H9 (cell line): ENCODE data around the gene EPSTI1. TPM values are rescaled to one million over a fixed set of nuclear protein-coding genes. Genes with fewer than 3 reads are reported as not detected.

Source experiments
- DNase-seq: peaks from one replicate; pipeline ENCODE4 v3.0.0-alpha.2; 2017
- H2AFZ ChIP-seq: one replicate; pipeline ENCODE4 v1.6.1; 2013; ENCODE audit warnings: mild to moderate bottlenecking, low read length, control low read depth, moderate library complexity
- H2AK5ac ChIP-seq: 2 replicates; pipeline ENCODE4 v1.6.1; 2013; ENCODE audit warnings: low read length, control low read depth, mixed read lengths; ENCODE audit not compliant: insufficient read length
- H2BK120ac ChIP-seq: one replicate; pipeline ENCODE4 v1.6.1; 2013; ENCODE audit warnings: low read depth, mild to moderate bottlenecking, low read length, control low read depth, inconsistent platforms; ENCODE audit not compliant: poor library complexity, severe bottlenecking
- H2BK12ac ChIP-seq: 2 replicates; pipeline ENCODE4 v1.6.1; 2013; ENCODE audit warnings: low read length, control low read depth, mixed read lengths, low read depth; ENCODE audit not compliant: insufficient read length
- H2BK15ac ChIP-seq: 2 replicates; pipeline ENCODE4 v1.6.1; 2013; ENCODE audit warnings: low read depth, low read length, control low read depth
- H2BK20ac ChIP-seq: one replicate; pipeline ENCODE4 v1.6.1; 2013; ENCODE audit warnings: low read depth, mild to moderate bottlenecking, low read length, control low read depth, inconsistent platforms; ENCODE audit not compliant: poor library complexity, severe bottlenecking
- H2BK5ac ChIP-seq: 2 replicates; pipeline ENCODE4 v1.6.1; 2013; ENCODE audit warnings: low read length, control low read depth, mixed read lengths; ENCODE audit not compliant: insufficient read length
- H3K14ac ChIP-seq: 2 replicates; pipeline ENCODE4 v1.6.1; 2013; ENCODE audit warnings: low read length, control low read depth; ENCODE audit not compliant: insufficient read depth
- H3K18ac ChIP-seq: 2 replicates; pipeline ENCODE4 v1.6.1; 2013; ENCODE audit warnings: low read depth, mild to moderate bottlenecking, mixed read lengths, low read length, control low read depth; ENCODE audit not compliant: insufficient read length
- H3K23ac ChIP-seq: 2 replicates; pipeline ENCODE4 v1.6.1; 2013; ENCODE audit warnings: low read length, control low read depth, mixed read lengths, low read depth; ENCODE audit not compliant: insufficient read length
- H3K23me2 ChIP-seq: 2 replicates; pipeline ENCODE4 v1.6.1; 2013; ENCODE audit warnings: low read depth, mild to moderate bottlenecking, mixed read lengths, low read length, control low read depth; ENCODE audit not compliant: insufficient read length, poor library complexity, severe bottlenecking
- H3K27ac ChIP-seq: 2 replicates; pipeline ENCODE4 v1.5.1; 2013; ENCODE audit warnings: low read length, control low read depth, mixed read lengths, low read depth; ENCODE audit not compliant: insufficient read length
- H3K27me3 ChIP-seq: 2 replicates; pipeline ENCODE4 v1.6.1; 2013; ENCODE audit warnings: low read length, control low read depth, inconsistent platforms; ENCODE audit not compliant: insufficient read depth
- H3K4ac ChIP-seq: 2 replicates; pipeline ENCODE4 v1.6.1; 2013; ENCODE audit warnings: low read depth, mild to moderate bottlenecking, control low read depth, inconsistent platforms, low read length, moderate library complexity
- H3K4me1 ChIP-seq: 2 replicates; pipeline ENCODE4 v1.6.1; 2013; ENCODE audit warnings: low read length, control low read depth, inconsistent platforms; ENCODE audit not compliant: insufficient read depth
- H3K4me2 ChIP-seq: 2 replicates; pipeline ENCODE4 v1.6.1; 2013; ENCODE audit warnings: low read length, control low read depth, mixed read lengths; ENCODE audit not compliant: insufficient read length, insufficient read depth
- H3K56ac ChIP-seq: 2 replicates; pipeline ENCODE4 v1.6.1; 2013; ENCODE audit warnings: low read depth, mild to moderate bottlenecking, mixed read lengths, low read length, control low read depth; ENCODE audit not compliant: insufficient read length
- H3K79me1 ChIP-seq: 2 replicates; pipeline ENCODE4 v1.6.1; 2013; ENCODE audit warnings: low read depth, mild to moderate bottlenecking, moderate library complexity, low read length, control low read depth, inconsistent platforms; ENCODE audit not compliant: insufficient read depth, poor library complexity, severe bottlenecking
- H3K79me2 ChIP-seq: 2 replicates; pipeline ENCODE4 v1.6.1; 2013; ENCODE audit warnings: low read length, control low read depth, inconsistent platforms; ENCODE audit not compliant: insufficient read depth
- H3K9ac ChIP-seq: 2 replicates; pipeline ENCODE4 v1.6.1; 2013; ENCODE audit warnings: low read length, control low read depth, mixed read lengths; ENCODE audit not compliant: insufficient read length; ENCODE audit errors: extremely low read depth
- H3K9me3 ChIP-seq: one replicate; pipeline ENCODE4 v1.6.1; 2013; ENCODE audit warnings: low read depth, low read length, inconsistent platforms; ENCODE audit not compliant: control insufficient read depth
- H3T11ph ChIP-seq: one replicate; pipeline ENCODE4 v1.6.1; 2013; ENCODE audit warnings: mild to moderate bottlenecking, low read length, control low read depth, inconsistent platforms
- H4K20me1 ChIP-seq: one replicate; pipeline ENCODE4 v1.6.1; 2013; ENCODE audit not compliant: control insufficient read depth, insufficient read length, insufficient read depth
- H4K5ac ChIP-seq: 2 replicates; pipeline ENCODE4 v1.6.1; 2013; ENCODE audit warnings: low read depth, mild to moderate bottlenecking, mixed read lengths, low read length, control low read depth; ENCODE audit not compliant: insufficient read length
- H4K8ac ChIP-seq: replicated peaks from 2 replicates; pipeline ENCODE4 v1.6.1; 2013; ENCODE audit warnings: low read length, control low read depth, mixed read lengths, low read depth; ENCODE audit not compliant: insufficient read length
- H4K91ac ChIP-seq: 2 replicates; pipeline ENCODE4 v1.6.1; 2013; ENCODE audit warnings: low read depth, mild to moderate bottlenecking, moderate library complexity, mixed read lengths, low read length, control low read depth; ENCODE audit not compliant: insufficient read length
- H3K27ac Mint-ChIP-seq, 3 experiments: 2 replicates in 2 of 3; 3 replicates in 1 of 3; pipeline ENCODE4 v1.8.0; 2020 to 2021; ENCODE audit warnings: mixed read lengths in 3 of 3, mild to moderate bottlenecking in 1 of 3, moderate library complexity in 1 of 3
- H3K27me3 Mint-ChIP-seq: 2 replicates; pipeline ENCODE4 v1.8.0; 2021; ENCODE audit warnings: low read depth, mild to moderate bottlenecking, moderate library complexity, mixed read lengths
- H3K36me3 Mint-ChIP-seq, 3 experiments: 2 replicates in 2 of 3; 3 replicates in 1 of 3; pipeline ENCODE4 v1.8.0; 2020 to 2021; ENCODE audit warnings: low read depth in 3 of 3, mixed read lengths in 3 of 3; ENCODE audit not compliant: insufficient read depth in 1 of 3
- H3K4me1 Mint-ChIP-seq, 2 experiments: 2 replicates each; pipeline ENCODE4 v1.8.0; 2020; ENCODE audit warnings: mixed read lengths in 2 of 2
- H3K4me3 Mint-ChIP-seq, 2 experiments: 2 replicates in 1 of 2; 3 replicates in 1 of 2; pipeline ENCODE4 v1.8.0; 2020 to 2021; ENCODE audit warnings: mild to moderate bottlenecking in 2 of 2, mixed read lengths in 2 of 2, moderate library complexity in 1 of 2
- H3K9me3 Mint-ChIP-seq, 2 experiments: 2 replicates in 1 of 2; 3 replicates in 1 of 2; pipeline ENCODE4 v1.8.0; 2020; ENCODE audit warnings: mild to moderate bottlenecking in 2 of 2, mixed read lengths in 2 of 2, moderate library complexity in 1 of 2
- WGBS: extraction: QIAGEN DNeasy Blood & Tissue Kit; methylation state at CpG from one replicate; pipeline ENCODE4 v1.1.7; 2013; ENCODE audit warnings: missing lambda C conversion rate, low lambda C conversion rate, mixed read lengths; ENCODE audit not compliant: insufficient read length; ENCODE audit errors: extremely low coverage; 5-methylcytosine and 5-hydroxymethylcytosine counted together
- total RNA-seq: library from RNA; stranded (reverse); gene quantifications from 2 replicates; pipeline ENCODE4 v1.2.1, GENCODE V29; 2021
- TF ChIP-seq, protein P1 (sequence below): fragments of 200-600 bp; sonication (generic); conservative IDR thresholded peaks from 3 replicates; pipeline ENCODE4 v1.8.0; 2021; ENCODE audit warnings: antibody characterized with exemption, mild to moderate bottlenecking

The EPSTI1 gene
- total RNA-seq, 1 experiment from 2014 or later: 0.70 TPM

DNA sequence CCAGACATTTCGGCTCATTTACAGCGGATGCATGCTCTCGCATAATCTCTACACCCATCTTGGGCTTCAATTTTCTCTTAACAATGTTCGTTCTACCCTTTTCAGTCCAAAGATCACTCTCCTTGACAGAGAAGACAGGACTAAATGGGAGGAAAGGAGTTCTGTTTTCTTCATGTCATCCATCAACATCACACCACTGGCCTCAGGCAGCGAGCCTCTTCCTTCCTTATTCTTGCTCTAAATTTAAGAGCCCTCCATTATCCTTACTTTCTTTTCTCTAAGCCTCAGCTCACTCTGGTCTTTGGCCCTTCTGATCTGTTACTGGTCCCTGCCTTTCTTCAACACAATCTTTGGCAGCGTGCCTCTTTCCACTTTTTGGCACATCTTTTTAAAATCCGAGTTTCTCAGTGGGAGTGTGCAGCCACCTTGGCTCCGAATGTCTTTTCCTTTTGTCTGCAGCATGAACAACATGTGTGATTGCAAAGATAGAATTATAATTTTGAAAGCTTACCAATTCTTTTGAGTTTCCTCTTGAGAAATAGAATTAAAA is 111.9 kb downstream of the EPSTI1 start:
- Histone ChIP-seq H2BK20ac (no peak overlapping the region), H3K56ac (no peak overlapping the region), H3K4me2 (no peak overlapping the region), H3K79me2 (no peaks in the 10 kb centered on the region), H2BK5ac (no peak overlapping the region), H3K27ac (no peak overlapping the region), H2AK5ac (no peak overlapping the region), H2BK120ac (no peak overlapping the region), H3K4ac (no peak overlapping the region), H4K91ac (no peak overlapping the region), H3K9me3 (no peaks in the 10 kb centered on the region), H2BK12ac (no peak overlapping the region), H3K14ac (no peak overlapping the region), H4K8ac (no peak overlapping the region), H2AFZ (no peak overlapping the region), H3K23ac (no peak overlapping the region), H3K4me1 (peaks cover 18% of the 10 kb centered on the region), H4K20me1 (no peaks in the 10 kb centered on the region), H3K27me3 (no peaks in the 10 kb centered on the region), H3K18ac (no peak overlapping the region), H4K5ac (no peak overlapping the region), H3K9ac (no peak overlapping the region), H3K23me2 (peaks cover 3% of the 10 kb centered on the region), H3T11ph (no peak overlapping the region), H3K79me1 (no peaks in the 10 kb centered on the region), H2BK15ac (no peak overlapping the region)
- TF ChIP-seq, protein P1, sequence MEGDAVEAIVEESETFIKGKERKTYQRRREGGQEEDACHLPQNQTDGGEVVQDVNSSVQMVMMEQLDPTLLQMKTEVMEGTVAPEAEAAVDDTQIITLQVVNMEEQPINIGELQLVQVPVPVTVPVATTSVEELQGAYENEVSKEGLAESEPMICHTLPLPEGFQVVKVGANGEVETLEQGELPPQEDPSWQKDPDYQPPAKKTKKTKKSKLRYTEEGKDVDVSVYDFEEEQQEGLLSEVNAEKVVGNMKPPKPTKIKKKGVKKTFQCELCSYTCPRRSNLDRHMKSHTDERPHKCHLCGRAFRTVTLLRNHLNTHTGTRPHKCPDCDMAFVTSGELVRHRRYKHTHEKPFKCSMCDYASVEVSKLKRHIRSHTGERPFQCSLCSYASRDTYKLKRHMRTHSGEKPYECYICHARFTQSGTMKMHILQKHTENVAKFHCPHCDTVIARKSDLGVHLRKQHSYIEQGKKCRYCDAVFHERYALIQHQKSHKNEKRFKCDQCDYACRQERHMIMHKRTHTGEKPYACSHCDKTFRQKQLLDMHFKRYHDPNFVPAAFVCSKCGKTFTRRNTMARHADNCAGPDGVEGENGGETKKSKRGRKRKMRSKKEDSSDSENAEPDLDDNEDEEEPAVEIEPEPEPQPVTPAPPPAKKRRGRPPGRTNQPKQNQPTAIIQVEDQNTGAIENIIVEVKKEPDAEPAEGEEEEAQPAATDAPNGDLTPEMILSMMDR: no peak
- H3K27ac Mint-ChIP-seq: no peak overlapping the region
- DNase-seq: no peak
- H3K4me3 Mint-ChIP-seq: no peak overlapping the region
- H3K36me3 Mint-ChIP-seq: peaks cover 0 to 10% (median 7%) of the 10 kb centered on the region in 3 experiments; a peak in 3 of 7 replicates
- H3K4me1 Mint-ChIP-seq: peaks cover 34 to 43% of the 10 kb centered on the region in 2 experiments
- peaks cover 3% of the 10 kb centered on the region for H3K27me3 Mint-ChIP-seq
- peaks cover 0 to 2% of the 10 kb centered on the region in 2 experiments; a peak in 3 of 5 replicates for H3K9me3 Mint-ChIP-seq
- no CpG with 5 or more reads among the region's 8 CpGs for WGBS
